Stimulated activated CD8-positive, alpha-beta memory T cell treated with anti-CD3 and anti-CD28 coated beads, Interleukin-2, amount 100 ng/mL, for 48 hours (primary cell): Measurements from ENCODE around the gene MSANTD2.

ENCODE experiments used
- DNase-seq, 2 donors: peaks; one replicate each; pipeline ENCODE4 v3.0.0-alpha.2; 2020; ENCODE audit warnings: low read depth in 2 of 2

Gene MSANTD2

DNA sequence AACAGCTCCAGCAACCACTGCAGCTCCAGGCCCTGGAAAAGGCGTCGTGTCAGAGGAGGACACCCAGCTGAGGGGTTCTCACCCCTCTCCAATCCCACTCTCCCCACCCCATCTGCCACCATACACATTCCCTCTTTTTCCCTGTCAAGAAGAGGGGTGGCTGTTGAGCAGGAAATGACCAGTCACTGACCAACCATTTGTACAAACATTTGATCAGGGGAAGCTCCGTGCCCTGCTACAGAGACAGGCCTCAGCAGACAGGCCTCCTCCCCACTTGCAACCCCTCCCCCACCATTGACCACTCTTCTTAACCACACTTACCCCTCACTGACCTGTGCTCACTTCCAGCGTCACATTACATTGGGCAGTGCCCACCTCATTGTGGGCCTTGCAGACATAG is 45.9 kb downstream of the MSANTD2 start:
- DNase-seq: no peak

DNA sequence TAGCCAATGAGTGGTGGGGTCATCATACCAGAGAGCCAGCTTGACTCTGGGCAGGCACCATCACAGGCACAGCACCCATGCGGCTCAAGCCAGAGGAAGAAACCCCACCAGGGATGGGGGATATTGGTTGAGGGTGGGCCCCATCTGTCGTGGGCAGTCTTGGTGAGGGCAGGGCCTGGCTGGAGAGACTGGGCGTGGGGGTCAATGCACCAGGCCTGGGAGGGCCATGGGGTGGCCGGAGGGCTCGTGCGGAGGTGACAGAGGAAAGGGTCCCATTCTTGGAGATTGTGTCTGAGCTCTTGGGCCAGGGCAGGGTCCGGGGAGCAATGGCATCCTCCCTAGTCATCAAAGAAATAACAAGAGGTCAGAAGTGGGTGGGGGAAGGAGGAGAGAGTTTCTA is 46.6 kb downstream of the MSANTD2 start:
- DNase-seq: no peak

DNA sequence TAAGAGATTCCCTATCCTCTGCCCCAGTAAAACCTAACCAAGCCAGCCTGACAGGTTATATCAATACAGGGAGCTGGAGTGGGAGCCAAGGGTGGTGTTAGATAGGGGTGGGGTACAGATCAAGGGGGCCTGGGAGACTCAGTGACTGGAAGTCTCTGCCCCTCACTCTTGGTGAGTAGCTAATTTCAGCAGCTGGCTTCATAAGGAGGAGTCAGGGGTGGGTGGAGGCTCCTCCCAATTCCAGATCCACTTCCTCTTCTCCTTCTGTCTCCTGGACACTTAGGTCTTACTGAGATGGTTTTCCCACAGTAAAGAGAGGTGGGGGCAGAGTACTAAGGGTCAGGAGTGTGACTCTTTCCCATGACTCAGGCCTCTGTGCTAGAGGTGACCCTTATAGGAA is 47.0 kb downstream of the MSANTD2 start:
- no peak for DNase-seq

DNA sequence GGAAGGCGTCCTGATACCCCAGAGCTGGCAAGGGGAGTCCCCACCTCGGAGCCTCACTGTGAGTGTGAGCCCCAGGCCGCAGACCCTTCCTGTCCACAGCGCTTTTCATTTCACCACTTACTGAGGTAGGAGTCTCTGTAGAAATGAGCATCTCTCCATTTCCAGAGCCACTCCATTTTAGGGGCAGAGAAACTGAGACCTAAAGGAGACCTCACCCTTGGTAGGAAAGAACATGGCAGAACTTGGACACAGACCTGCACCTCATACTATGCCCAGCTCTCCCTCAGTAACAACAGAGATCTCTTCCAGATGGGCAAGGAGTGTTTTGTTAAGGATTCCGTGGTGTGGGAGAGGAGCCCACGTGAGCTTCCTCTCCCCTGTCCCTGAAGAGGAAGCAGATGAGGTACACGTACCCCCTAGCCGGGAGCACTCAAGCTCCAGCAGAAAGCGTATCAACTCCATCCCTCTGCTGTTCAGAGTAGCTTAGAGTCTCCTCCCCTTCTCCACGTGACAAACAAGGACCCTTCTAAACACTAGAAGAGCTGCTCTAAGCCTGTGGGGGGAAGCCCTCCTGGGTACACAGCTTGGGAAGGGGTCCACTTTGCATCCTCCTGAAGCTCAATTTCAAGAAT is 47.6 kb downstream of the MSANTD2 start:
- DNase-seq: no peak

DNA sequence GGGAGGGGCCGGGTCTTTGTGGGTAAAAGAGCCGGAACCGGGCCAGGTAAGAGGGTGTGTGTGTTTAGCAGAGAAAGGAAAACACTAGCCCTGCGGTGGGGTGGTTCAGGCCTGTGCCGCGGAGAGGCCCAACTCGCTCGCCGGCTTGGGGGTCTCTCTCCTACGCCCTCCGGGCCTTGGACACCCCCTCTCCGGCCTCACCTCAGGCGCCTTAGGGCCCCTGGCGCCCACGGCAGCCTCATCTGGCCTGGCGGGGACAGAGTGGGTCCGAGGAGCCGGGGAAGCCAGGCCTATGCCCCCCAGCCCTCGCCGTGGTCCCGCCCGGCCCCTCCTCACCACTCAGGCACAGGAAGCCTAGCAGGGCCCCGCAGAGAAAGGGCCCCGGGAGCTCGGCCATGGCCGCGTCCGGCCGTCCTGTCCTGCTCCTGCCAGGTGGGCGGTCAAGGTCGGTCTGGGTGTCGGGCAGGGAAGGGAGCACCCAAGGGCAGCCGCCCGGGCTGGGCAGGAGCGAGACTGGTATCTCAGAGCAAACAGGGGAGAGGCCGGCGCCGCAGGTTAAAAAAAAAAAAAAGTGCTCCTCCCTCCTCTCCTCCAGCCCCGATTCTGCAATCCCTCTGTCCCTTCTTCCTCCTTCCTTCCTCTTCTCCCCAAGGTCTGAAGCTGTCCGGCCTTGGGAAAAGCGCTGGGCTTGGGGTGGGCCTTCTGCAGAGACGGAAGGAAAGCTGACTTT is 48.3 kb downstream of the MSANTD2 start, which contains the start of gene VSIG2:
Gene VSIG2, minus strand, starts transcription at position 515 of the 730 bp plus-strand sequence. Its CDS starts 118 bp downstream, at position 397.
- DNase-seq: no peak

DNA sequence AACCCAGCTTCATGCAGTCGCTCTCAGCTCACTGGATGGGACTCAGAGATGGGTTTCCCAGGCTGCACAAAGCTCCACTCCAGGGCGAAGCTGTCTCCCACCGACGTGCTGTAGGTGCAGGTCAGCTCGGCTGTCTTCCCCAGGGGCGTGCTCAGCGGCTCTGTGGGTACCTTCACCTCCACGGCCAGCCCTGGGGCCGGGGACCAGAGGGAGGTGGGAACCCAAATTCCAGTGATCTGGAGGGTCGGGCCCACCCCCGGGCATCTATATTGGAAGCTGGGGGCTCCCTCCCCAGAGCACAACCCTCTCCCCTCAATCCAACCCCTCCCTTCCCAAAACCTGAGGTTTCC is 48.8 kb downstream of the MSANTD2 start:
- no peak for DNase-seq

DNA sequence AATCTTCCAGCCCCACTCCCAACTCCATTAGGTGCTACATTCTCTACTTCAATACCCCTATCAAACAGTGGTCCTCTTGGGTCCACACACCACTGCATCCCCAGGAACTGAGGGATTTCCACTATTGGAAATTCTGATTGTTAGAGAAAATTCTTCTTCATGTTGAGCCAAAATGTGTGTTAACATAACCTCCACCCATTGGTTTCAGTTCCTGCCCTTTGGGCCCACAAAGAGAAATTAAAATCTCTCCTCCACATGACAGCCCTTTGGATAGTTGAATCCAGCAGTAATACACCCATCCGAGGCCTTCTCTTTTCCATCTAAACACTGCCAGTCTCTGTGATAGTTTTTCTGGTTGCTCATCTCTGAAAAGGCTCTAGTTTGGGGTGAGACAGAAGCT is 50.3 kb downstream of the MSANTD2 start:
- DNase-seq: no peak

DNA sequence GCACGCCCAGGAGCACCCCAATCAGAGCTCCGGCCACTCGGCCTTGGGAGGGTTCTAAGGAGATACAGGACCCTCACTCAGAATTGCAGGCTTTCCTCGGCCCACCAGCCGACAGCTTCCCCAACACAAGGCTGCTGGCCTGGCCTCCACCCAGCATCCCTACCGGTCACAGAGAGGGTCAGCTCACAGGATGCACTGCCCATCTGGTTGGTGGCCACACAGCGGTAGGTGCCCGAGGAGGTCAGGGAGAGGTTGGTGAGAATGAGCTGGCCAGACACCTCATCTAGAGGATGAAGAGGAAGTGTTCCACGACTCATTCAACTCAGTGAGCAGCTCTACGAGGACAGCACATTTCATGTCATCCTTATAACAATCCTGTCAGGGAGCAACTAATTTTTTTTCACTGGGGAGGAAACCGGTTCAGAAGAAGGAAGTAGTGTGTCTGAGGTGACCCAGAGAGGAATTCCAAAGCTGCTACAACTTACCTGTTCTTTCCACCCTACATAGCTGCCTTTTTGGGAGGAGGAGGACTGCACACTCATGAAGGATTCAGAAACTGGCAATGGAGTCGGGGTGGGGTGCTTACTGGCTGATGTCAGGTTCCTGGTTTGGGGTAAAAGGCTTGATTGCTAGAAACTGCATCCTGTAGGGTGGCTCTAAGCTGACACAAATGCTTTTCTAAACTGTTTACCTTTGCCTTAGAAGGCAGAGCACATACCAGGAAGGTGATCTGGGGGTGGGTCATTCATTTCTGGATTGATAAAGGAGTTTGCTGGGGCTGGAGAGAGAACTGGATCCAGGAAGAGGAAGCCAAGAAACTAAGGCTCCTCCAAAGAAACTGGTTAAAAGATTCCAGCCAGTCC is 51.5 kb downstream of the MSANTD2 start:
- DNase-seq: no peak

DNA sequence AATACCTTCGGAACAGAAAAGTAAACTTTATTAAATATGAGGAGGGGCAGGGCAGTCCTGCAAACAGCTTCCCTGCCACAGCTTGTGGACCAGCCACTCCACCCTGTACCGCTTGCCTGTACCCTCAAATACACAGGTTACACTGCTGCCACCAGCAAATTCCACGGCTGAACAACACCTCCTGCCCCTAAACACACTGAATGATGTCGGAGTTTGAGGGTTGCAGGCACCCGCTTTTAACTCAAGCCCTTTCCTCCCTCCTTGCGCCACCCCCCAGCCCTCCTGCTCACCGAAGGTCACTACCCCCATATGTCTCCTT is 52.1 kb downstream of the MSANTD2 start:
- no peak for DNase-seq

DNA sequence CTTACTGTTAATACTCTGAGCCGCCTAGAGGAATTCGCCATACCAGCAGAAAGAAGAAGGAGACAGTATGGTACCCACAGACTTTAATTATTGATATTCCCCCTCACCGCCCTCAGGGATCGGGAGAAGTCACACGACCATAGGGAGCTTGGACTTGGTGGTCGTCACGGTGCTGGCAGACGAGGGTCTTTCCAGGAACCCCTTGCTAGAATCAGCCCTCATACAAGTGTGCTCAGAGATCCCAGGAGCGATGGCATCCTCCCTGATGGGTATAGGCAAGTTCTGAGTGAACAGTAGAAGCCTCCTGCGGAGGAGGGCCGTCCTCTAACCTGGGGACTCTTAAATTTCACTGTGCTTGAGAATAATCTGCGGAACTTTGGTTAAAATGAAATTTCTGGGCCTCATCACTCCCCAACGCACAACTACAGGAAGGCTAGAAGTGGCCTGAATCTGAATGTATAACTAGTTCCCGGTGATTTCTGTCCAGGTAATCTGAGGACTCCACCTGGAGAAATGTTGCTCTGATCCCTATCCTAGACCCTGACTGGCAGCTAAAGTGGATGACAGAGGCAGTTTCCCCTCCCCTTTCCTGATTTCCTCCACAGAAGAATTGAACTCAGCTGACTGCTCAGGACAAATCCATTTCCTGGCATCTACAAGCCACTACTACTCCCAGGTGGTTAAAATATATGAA is 52.7 kb downstream of the MSANTD2 start:
- no peak for DNase-seq

DNA sequence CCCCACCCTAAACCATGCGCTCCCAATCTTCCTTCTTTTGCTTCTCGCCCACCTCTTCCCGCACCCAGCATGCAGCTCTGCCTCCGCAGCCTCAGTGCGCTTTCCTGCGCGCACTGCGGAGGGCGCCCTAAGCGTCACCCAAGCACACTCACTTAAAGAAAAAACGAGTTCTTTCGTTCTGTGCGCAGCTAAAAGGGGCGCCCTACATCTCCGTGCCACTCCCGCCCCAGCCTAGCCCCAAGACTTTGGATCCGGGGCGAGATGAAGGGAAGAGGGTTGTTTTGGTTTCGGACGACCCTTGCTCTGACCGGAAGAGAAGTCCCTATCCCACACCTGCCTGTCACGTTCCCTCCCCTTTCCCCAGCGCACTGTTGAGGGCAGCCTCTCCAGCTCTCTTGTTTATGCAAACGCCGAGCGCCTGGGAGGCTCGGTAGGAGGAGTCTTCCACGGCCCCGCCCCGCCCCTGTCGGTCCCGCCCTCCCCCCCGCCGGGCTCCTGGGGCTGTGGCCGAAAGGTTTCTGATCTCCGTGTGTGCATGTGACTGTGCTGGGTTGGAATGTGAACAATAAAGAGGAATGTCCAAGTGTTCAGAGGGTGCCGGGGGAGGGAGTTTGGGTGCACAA is 53.5 kb downstream of the MSANTD2 start:
- peak; percentile 66 to 69 for DNase-seq

DNA sequence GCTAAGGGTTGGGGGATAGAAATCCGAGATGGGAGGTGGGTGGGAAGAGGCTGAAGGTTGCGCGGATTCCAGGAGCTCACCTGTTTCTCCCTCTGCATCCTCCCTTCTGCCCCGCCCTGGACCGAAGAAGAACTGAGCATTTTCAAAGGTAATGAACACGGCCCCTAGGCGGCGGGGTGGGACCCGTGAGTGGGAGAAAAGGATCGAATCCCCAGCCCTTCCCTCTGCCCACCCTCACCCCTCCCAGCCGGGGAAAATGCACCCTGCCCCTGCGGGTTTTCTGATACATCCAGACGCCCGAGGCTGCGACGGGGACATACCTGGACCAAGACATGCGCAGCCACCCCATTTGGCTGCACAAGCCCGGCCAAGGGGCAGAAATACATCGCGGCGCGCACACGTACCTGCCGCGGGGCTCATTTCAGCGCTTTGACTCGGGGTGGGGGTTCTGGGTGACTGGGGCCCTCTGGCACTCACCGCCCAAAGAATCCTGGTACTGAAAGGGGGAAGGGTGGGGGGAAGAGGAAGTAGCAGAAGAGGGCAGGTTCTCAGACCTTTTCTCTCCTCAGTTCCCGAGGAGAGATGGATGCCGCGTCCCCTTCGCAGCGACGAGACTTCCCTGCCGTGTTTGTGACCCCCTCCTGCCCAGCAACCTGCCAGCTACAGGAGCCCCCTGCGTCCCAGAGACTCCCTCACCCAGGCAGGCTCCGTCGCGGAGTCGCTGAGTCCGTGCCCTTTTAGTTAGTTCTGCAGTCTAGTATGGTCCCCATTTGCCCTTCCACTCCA is 54.2 kb downstream of the MSANTD2 start:
- DNase-seq: peak in 1 of 2 donors; percentile 32

DNA sequence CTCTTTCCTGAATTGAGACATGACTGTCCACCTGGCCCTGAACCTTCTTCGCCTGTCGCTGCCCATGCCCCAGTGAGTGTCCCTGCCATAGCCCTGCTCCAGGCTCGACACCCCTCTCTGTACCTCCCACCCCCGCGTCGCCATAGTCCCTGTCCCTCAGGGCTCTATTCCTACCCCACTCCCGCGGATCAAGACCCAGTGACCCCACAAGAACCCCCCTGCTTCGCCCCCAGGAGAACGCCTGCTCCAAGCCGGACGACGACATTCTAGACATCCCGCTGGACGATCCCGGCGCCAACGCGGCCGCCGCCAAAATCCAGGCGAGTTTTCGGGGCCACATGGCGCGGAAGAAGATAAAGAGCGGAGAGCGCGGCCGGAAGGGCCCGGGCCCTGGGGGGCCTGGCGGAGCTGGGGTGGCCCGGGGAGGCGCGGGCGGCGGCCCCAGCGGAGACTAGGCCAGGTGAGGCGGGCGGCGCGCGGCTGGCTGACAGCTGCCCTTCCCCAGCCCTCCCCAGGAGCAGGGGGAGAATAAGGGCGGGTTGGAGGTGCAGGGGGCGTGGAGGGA is 54.9 kb downstream of the MSANTD2 start:
- no peak for DNase-seq

DNA sequence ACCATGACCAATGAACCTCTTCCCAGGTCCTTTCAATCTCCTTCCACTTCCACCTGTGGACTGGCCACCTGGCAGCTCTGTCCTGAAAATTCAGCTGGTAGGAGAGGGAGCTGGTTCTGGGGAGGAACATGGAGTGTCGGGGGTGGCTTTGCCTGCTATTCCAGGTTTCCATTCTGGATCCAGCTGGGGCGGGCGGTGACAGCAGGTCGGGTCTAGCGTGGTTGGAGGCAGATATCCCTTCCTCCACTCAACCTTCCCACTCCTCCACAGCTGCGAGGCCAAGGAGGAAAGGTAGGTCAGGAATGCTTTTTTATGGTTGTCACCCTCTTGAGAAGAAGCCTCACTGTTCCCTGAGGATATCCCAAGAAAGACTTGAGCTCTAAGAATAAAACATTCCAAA is 57.2 kb downstream of the MSANTD2 start:
- no peak for DNase-seq

DNA sequence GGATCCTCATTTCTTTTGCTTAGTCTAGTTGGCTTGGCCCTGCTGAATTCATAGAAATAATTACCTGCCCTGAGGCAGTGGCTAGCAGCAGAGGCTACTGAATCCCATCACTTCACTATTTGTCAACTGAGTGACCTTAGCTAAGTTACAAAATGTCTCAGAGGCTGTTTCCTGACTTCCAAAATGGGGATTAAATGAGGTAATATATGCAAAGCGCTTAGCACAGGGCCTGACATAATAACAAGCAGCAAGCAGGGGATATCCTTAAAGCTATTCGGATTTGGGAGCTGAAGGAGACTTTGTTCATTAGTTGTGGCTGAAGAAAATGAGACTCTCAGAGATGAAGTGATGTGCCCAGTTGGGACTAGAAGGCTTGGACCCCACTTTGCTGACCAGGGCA is 57.7 kb downstream of the MSANTD2 start:
- DNase-seq: no peak

DNA sequence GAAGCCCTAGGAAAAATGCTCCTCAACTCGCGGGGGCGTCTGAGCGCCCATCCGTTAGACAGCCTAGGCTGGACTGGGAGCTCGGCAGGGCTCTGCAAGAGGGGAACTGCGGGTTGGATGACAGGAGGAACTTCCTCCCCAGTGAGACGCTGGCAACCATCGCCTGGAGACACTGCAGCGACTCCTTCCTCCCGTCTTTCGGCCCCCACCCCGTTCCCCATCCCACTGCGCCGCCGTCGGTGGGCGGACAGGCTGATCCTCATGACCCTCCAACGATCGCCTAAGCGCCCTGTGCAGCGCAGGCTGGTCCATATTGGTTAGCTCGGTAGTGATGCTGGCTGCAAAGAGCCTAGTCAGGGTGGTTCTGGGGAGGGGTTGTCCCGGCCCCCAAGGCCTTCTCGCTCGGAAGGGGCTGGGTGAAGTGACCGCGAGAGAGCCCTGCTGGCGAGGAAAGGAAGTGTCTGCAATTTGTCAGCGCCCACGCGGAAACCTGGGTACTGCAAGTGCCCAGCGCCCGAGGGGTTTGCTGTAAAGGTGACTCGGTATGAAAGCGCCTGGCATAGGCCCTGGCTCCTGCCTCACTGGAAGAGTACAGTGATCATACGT is 59.8 kb downstream of the MSANTD2 start:
- peak in 1 of 2 donors; percentile 44 for DNase-seq

DNA sequence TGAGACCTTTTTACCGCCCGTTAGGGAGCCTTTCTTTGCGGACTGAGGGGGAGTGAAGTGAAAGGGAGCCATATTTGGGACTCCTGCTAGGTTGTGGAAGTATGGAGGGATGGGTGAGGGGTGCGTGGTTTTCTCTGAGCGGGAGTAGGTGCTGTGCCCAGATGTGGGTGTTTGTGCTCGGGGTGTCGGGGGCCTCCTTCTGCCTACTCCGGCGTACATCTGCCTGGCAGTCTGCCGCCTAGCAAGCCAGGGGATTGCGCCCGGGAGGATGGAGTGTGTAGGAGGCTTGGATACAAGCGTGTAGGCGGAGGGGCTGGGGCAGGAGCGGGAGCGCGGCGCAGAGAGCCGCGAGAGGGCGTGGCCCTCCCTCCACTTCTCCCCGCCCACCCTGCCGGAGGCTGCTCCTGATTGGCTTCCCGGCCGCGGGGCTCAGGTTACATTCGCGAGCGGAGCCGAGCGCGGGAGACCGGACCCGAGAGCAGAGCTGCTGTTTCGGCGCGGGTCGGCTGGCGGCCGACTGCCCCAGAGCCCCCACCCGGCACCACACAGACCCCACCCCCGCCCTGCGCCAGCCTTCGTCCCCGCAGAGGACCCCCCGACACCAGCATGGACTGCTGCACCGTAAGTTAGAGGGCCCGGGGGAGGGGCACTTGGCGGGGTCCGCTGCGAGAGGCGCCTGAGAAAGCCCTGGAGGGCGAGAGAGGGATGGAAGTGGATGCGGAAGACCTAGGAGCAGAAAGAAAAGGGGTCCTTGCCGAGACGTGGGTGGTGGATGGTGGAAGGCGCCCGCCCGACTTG is 60.5 kb downstream of the MSANTD2 start, which contains the start of gene NRGN:
Gene NRGN, plus strand, starts transcription at position 464 of the 798 bp plus-strand sequence. Its CDS starts 143 bp downstream, at position 607.
- peak; percentile 76 to 84 for DNase-seq

DNA sequence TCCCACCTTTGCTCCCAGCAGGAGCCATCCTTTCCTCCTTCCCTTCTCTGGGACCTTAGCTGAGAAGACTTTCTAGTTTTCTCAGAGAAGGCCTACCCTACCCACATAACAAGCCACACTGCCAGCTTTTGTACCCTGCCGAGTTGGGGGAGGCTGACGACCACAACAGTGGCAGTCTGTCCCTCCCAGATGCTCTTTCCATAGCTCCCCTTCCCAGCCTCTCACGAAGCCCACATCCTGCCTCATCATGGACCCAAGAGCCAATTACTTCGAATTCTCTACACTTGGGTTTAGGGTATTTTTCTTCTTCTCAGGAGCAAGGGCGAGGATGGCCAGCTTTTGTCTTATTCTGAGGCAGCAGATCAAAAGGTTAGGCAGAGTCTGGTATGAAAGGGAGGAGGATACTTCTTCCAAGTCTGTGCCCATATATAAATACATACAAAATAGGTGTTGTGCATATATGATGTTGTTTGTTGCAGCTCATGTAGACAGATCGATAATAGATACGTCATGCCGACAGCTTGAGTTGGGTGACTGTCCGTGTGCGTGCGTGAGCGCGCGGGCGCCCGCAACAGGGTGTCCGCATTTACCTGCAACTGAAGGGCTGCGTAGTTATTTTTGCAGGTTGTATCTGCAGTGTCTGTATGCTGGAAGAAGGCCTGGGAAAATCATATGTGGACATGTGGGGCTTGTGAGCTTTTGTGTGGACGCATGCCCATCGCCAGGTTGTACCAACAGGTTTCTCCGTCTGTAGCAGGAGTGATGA is 61.3 kb downstream of the MSANTD2 start:
- DNase-seq: no peak
